Panc1 (cell line): ENCODE measurements around the gene TMEM242. TPM values are rescaled to one million over a fixed set of nuclear protein-coding genes. Genes with fewer than 3 reads are reported as not detected.
A peak's percentile ranks its signal among the peaks of the same experiment; 100 is the strongest.

Experiments used
- ATAC-seq: fragments of 200-7000 bp; cut with Tn5 transposase; 2 replicates; pipeline ENCODE4 v1.9.1; 2020; ENCODE audit warnings: mild to moderate bottlenecking, moderate library complexity
- BruUV-seq: library from RNA; stranded (reverse); fragments of 400-500 nt; replicated peaks from 2 replicates; lab custom pipeline; 2021; lab: Mats Ljungman, UMichigan
- CTCF ChIA-PET: fragments of 300-600 bp; sonication (Branson Sonifier 250); formaldehyde crosslinking; loops from one replicate; lab custom pipeline; 2022; ENCODE audit warnings: antibody characterized with exemption; lab: Charles Lee
- POLR2A ChIA-PET: fragments of 300-600 bp; sonication (Branson Sonifier 250); formaldehyde crosslinking; loops from one replicate; lab custom pipeline; 2022; ENCODE audit warnings: antibody characterized with exemption; lab: Charles Lee
- DNase-seq: peaks from one replicate; pipeline ENCODE4 v3.0.0-alpha.2; 2010; ENCODE audit warnings: low read depth, low spot score
- H3K27ac ChIP-seq: 2 replicates; pipeline ENCODE4 v1.5.1; 2011; ENCODE audit warnings: mild to moderate bottlenecking, low read length, inconsistent platforms
- H3K27me3 ChIP-seq: fragments of 200-500 bp; sonication (Bioruptor generic); 2 replicates; pipeline ENCODE4 v1.6.0; 2014; ENCODE audit warnings: low read length, inconsistent platforms; ENCODE audit not compliant: control insufficient read depth, insufficient read depth
- H3K36me3 ChIP-seq: fragments of 200-500 bp; sonication (Bioruptor generic); 2 replicates; pipeline ENCODE4 v1.5.1; 2014; ENCODE audit warnings: inconsistent platforms, mild to moderate bottlenecking, low read length, moderate library complexity; ENCODE audit not compliant: control insufficient read depth, insufficient read depth
- H3K4me1 ChIP-seq: 2 replicates; pipeline ENCODE4 v1.5.1; 2011; ENCODE audit warnings: inconsistent platforms, mild to moderate bottlenecking, low read length, moderate library complexity; ENCODE audit not compliant: control insufficient read depth, insufficient read depth
- H3K4me3 ChIP-seq, 2 experiments: 2 replicates each; pipeline ENCODE4 v1.5.1; 2011 to 2012; ENCODE audit warnings: low read depth in 2 of 2, low read length in 2 of 2, mild to moderate bottlenecking in 2 of 2, inconsistent platforms in 1 of 2, moderate library complexity in 1 of 2
- H3K9me3 ChIP-seq: fragments of 200-500 bp; sonication (Bioruptor generic); 2 replicates; pipeline ENCODE4 v1.5.1; 2014; ENCODE audit warnings: low read depth, mild to moderate bottlenecking, inconsistent platforms, low read length, moderate library complexity; ENCODE audit not compliant: control insufficient read depth, insufficient read depth
- CTCF ChIP-seq: fragments of 450-650 bp; IDR thresholded peaks from 2 replicates; pipeline ENCODE4 v1.5.1; 2017; ENCODE audit warnings: mild to moderate bottlenecking
- POLR2AphosphoS5 ChIP-seq: IDR thresholded peaks from 2 replicates; pipeline ENCODE4 v1.6.1; 2012; ENCODE audit warnings: mild to moderate bottlenecking, low read depth, low read length, moderate library complexity
- REST ChIP-seq, 2 experiments: IDR thresholded peaks; 2 replicates each; pipeline ENCODE4 v1.6.1; 2011 to 2012; ENCODE audit warnings: low read depth in 2 of 2, control low read depth in 1 of 2, low read length in 1 of 2, mild to moderate bottlenecking in 1 of 2, moderate library complexity in 1 of 2; ENCODE audit not compliant: insufficient read depth in 1 of 2
- SIN3A ChIP-seq: IDR thresholded peaks from 2 replicates; pipeline ENCODE4 v1.6.1; 2012; ENCODE audit warnings: low read depth, mild to moderate bottlenecking, low read length, moderate library complexity, borderline replicate concordance; ENCODE audit not compliant: insufficient read depth
- TCF7L2 ChIP-seq: IDR thresholded peaks from 2 replicates; pipeline ENCODE4 v1.6.1; 2011; ENCODE audit warnings: mild to moderate bottlenecking, low read depth, low read length, inconsistent platforms
- in situ Hi-C: cut with HindIII; loops from 2 replicates; pipeline ENCODE4 v1.10.0; 2016; ENCODE audit warnings: low sequenced_read_pairs, low pct_unique_long_range_greater_than_20kb
- intact Hi-C: fragments of 100-400 bp; cut with micrococcal nuclease; formaldehyde crosslinking; loops from one replicate; pipeline ENCODE4 v1.10.0; 2022; ENCODE audit not compliant: unreplicated experiment
- total RNA-seq: library from RNA; stranded (reverse); gene quantifications from one replicate; pipeline ENCODE4 v1.2.1, GENCODE V29; 2021; ENCODE audit not compliant: unreplicated experiment

The TMEM242 gene
- total RNA-seq, 1 experiment from 2014 or later, result 6.8 TPM

GRCh38 chr6:157330831-157331230 lies 7.5 kb upstream of the TMEM242 start:
- BruUV-seq, result no TSS peak
- Histone ChIP-seq H3K9me3 (no peaks in the 10 kb centered on the region), H3K27ac (no peak overlapping the region), H3K4me1 (peaks cover 6% of the 10 kb centered on the region; the same call in 1 of the 2 replicates), H3K36me3 (no peaks in the 10 kb centered on the region; the same call in 1 of the 2 replicates), H3K27me3 (no peaks in the 10 kb centered on the region), H3K4me3 (no peak overlapping the region)
- CTCF ChIA-PET, result no interaction called here
- intact Hi-C loops, result no loop called here
- no peak for DNase-seq
- in situ Hi-C loops, result no loop called here
- TF ChIP-seq SIN3A (no peak), TCF7L2 (no peak), POLR2AphosphoS5 (no peak), CTCF (no peak), REST (IDR thresholded peaks at IDR 0.05; ENCODE audit: insufficient read depth in 1 of 2, low read depth in 2 of 2, low read length in 1 of 2) (no peak)
- ATAC-seq, result no peak
- POLR2A ChIA-PET, result interaction anchor here (0.7 to 2.2 kb wide), 2 partner anchors 8 to 113 kb away, joined by 4 read pairs; partner anchors contain the start of gene TMEM242

GRCh38 chr6:157329829-157330228 lies 6.5 kb upstream of the TMEM242 start:
- POLR2A ChIA-PET, result no interaction called here
- H3K27me3 ChIP-seq, result no peaks in the 10 kb centered on the region
- in situ Hi-C loops (no loop called here), intact Hi-C loops (loop anchor here (10.0 kb wide), 1 partner anchor 45 kb away; no protein-coding TSS in a partner anchor)
- peaks cover 6% of the 10 kb centered on the region; the same call in 1 of the 2 replicates for H3K4me1 ChIP-seq
- no peak for TF ChIP-seq TCF7L2
- TF ChIP-seq POLR2AphosphoS5, result no peak
- no peak for TF ChIP-seq REST (IDR thresholded peaks at IDR 0.05; ENCODE audit: insufficient read depth in 1 of 2, low read depth in 2 of 2, low read length in 1 of 2)
- TF ChIP-seq CTCF, result no peak
- TF ChIP-seq SIN3A, result no peak
- CTCF ChIA-PET, result no interaction called here
- no peak overlapping the region; the same call in 1 of the 2 replicates for H3K27ac ChIP-seq
- ATAC-seq (peak; percentile 80), DNase-seq (no peak)
- no peaks in the 10 kb centered on the region for H3K9me3 ChIP-seq
- no peaks in the 10 kb centered on the region; the same call in 1 of the 2 replicates for H3K36me3 ChIP-seq
- BruUV-seq, result no TSS peak
- no peak overlapping the region for H3K4me3 ChIP-seq
